ENCODE results near the gene ITPR3. TPM values are rescaled to one million over a fixed set of nuclear protein-coding genes. Genes with fewer than 3 reads are reported as not detected.

Gene ITPR3
- total and polyA plus RNA-seq, 2 of the 13 experiments (the other 11 are each of a cell fraction or from before 2014, with no cell fraction given) = 3.8 to 21.4 TPM

DNA sequence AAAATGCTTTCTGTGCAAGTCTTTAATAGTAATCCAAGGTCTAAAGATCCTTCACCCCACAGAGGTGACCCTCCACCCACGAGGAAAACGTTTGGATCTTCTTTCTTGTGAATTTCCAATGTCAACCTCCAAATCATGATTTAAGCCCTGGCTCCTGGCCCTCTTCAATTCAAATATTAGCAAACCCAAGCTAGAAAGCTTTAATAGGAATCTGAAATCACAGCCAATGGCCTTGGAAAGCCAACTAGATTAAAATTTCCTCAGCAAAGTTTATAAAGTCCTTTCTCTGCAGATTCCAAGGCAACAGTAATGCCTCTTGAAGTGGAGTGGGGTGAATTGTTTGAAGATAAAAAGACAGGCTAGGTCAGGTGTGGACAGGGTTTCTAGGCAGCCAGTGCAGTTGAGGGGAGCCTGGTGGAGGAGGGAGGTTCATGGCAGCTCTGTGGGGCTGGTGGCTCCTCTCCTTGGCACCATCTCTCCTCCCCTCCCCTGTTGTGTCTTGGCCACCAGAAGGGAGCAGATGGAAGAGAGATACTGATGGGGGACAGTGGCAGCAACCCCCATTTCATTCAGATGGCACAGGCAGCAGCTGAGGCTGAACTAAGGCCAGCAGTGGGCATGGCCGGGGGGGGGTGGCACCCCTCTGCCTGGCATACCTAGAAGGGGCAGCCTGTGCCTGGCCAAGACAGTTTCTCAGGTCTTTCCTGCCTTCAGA, 102.4 kb downstream of the ITPR3 start:
- H3K9ac ChIP-seq (ENCODE audit: insufficient read depth, low read depth, low read length) = no peak overlapping the region
- POLR2A ChIA-PET = interaction anchor here (1.8 kb wide), 1 partner anchor 12 kb away, joined by 9 read pairs; the partner anchor contains the start of gene UQCC2
- CTCF ChIA-PET (ENCODE audit: low intra/inter-chr PET ratio, low total read pairs) = no interaction called here
- H3K36me3 ChIP-seq (replicated peaks in 1 of 2; ENCODE audit: control insufficient read depth in 1 of 2, insufficient read depth in 2 of 2, low read length in 2 of 2) = no peaks in the 10 kb centered on the region
- 30% methylated on average over 3 of the region's 3 CpGs for WGBS (ENCODE audit: low lambda C conversion rate)
- TF ChIP-seq ZFP36L1 (CRISPR knock-in tag; IDR thresholded peaks at IDR 0.05) (no peak), THAP7 (CRISPR knock-in tag; IDR thresholded peaks at IDR 0.05) (no peak)
- TF ChIP-seq, protein P1, sequence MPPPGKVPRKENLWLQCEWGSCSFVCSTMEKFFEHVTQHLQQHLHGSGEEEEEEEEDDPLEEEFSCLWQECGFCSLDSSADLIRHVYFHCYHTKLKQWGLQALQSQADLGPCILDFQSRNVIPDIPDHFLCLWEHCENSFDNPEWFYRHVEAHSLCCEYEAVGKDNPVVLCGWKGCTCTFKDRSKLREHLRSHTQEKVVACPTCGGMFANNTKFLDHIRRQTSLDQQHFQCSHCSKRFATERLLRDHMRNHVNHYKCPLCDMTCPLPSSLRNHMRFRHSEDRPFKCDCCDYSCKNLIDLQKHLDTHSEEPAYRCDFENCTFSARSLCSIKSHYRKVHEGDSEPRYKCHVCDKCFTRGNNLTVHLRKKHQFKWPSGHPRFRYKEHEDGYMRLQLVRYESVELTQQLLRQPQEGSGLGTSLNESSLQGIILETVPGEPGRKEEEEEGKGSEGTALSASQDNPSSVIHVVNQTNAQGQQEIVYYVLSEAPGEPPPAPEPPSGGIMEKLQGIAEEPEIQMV (CRISPR knock-in tag; IDR thresholded peaks at IDR 0.05; ENCODE audit: low read depth) = no peak
- H3K27ac ChIP-seq (ENCODE audit: extremely low read length, insufficient read depth, low read length) = no peak overlapping the region
- no peaks in the 10 kb centered on the region for H3K4me1 ChIP-seq (ENCODE audit: insufficient read depth, low read length)
- DNase-seq (ENCODE audit: low spot score) = no peak
- no peaks in the 10 kb centered on the region for H4K20me1 ChIP-seq (ENCODE audit: insufficient read depth, low read length)
- no peak for FAIRE-seq
- no peak overlapping the region for H3K4me3 ChIP-seq (replicated peaks in 1 of 3; ENCODE audit: insufficient read depth in 1 of 3, low read depth in 2 of 3, low read length in 3 of 3)
- H3K9me3 ChIP-seq (ENCODE audit: low read length) = no peaks in the 10 kb centered on the region
- in situ Hi-C loops (cut with HindIII; ENCODE audit: extremely low pct_ligation_motif_present, low pct_unique_long_range_greater_than_20kb) = no loop called here
- no peaks in the 10 kb centered on the region for H3K79me2 ChIP-seq (ENCODE audit: insufficient read depth, low read length)
- ATAC-seq = no peak
- peaks cover 0 to 6% of the 10 kb centered on the region in 2 experiments; a peak in 1 of 5 replicates for H3K27me3 ChIP-seq (ENCODE audit: control insufficient read depth in 1 of 2, insufficient read depth in 2 of 2, low read length in 2 of 2)
- intact Hi-C loops (cut with micrococcal nuclease; ENCODE audit: unreplicated experiment) = no loop called here
- H2AFZ ChIP-seq (ENCODE audit: low read length) = no peak overlapping the region
- BruUV-seq (replicated peaks) = no TSS peak
- no peak overlapping the region for H3K4me2 ChIP-seq (ENCODE audit: low read depth, low read length)

Data from HepG2 (cell line).